DND-41 (cell line): Measurements from ENCODE around the gene BAG1.

Source experiments
- ATAC-seq: fragments of 200-7000 bp; cut with Tn5 transposase; 3 replicates; pipeline ENCODE4 v1.9.1; 2021; ENCODE audit warnings: low read depth; ENCODE audit not compliant: insufficient read depth
- DNase-seq: peaks from one replicate; pipeline ENCODE4 v3.0.0-alpha.2; 2020
- H2AFZ ChIP-seq: 2 replicates; pipeline ENCODE4 v1.6.0; 2012; ENCODE audit warnings: low read depth, low read length
- H3K27ac ChIP-seq: 2 replicates; pipeline ENCODE4 v1.5.1; 2012; ENCODE audit warnings: low read length, inconsistent platforms
- H3K27me3 ChIP-seq: fragments of 200-600 bp; sonication (generic); 2 replicates; pipeline ENCODE4 v1.6.0; 2012; ENCODE audit warnings: low read length, mild to moderate bottlenecking, inconsistent platforms; ENCODE audit not compliant: insufficient read depth, poor library complexity
- H3K36me3 ChIP-seq: 2 replicates; pipeline ENCODE4 v1.5.1; 2012; ENCODE audit warnings: low read length, inconsistent platforms; ENCODE audit not compliant: insufficient read depth
- H3K4me1 ChIP-seq: 2 replicates; pipeline ENCODE4 v1.5.1; 2012; ENCODE audit warnings: mild to moderate bottlenecking, low read length; ENCODE audit not compliant: insufficient read depth
- H3K4me2 ChIP-seq: 2 replicates; pipeline ENCODE4 v1.6.0; 2012; ENCODE audit warnings: mild to moderate bottlenecking, moderate library complexity, low read length, inconsistent platforms; ENCODE audit not compliant: insufficient read depth
- H3K4me3 ChIP-seq, 2 experiments: fragments of 200-600 bp in 1 of 2; shearing (Covaris generic) in 1 of 2; 2 replicates each; pipeline ENCODE4 v1.5.1; 2012 to 2016; ENCODE audit warnings: inconsistent platforms in 2 of 2, low read length in 2 of 2, mild to moderate bottlenecking in 2 of 2, low read depth in 1 of 2, moderate library complexity in 1 of 2
- H3K79me2 ChIP-seq: 2 replicates; pipeline ENCODE4 v1.6.0; 2012; ENCODE audit warnings: low read length, inconsistent platforms; ENCODE audit not compliant: insufficient read depth
- H3K9ac ChIP-seq: 2 replicates; pipeline ENCODE4 v1.6.0; 2012; ENCODE audit warnings: low read depth, mild to moderate bottlenecking, inconsistent platforms, low read length, moderate library complexity
- H3K9me3 ChIP-seq: 2 replicates; pipeline ENCODE4 v1.5.1; 2012; ENCODE audit warnings: low read length, moderate library complexity, mild to moderate bottlenecking, inconsistent platforms; ENCODE audit not compliant: insufficient read depth, severe bottlenecking
- H4K20me1 ChIP-seq: 2 replicates; pipeline ENCODE4 v1.6.0; 2012; ENCODE audit warnings: low read length; ENCODE audit not compliant: insufficient read depth
- CTCF ChIP-seq: IDR thresholded peaks from 2 replicates; pipeline ENCODE4 v1.5.1; 2012; ENCODE audit warnings: borderline replicate concordance, low read length, moderate library complexity, mild to moderate bottlenecking; ENCODE audit not compliant: poor library complexity, severe bottlenecking; ENCODE audit errors: extremely low read depth
- EZH2 ChIP-seq: IDR thresholded peaks from 3 replicates; pipeline ENCODE4 v1.6.1; 2012; ENCODE audit warnings: borderline replicate concordance, low read depth, mild to moderate bottlenecking, moderate library complexity, low read length, inconsistent platforms; ENCODE audit not compliant: severe bottlenecking

BAG1 gene

GRCh38 chr9:33309903-33310302 is 45.4 kb upstream of the BAG1 start:
- H3K36me3 ChIP-seq, result peaks cover 90% of the 10 kb centered on the region
- no peak overlapping the region for H3K27ac ChIP-seq
- DNase-seq (no peak), ATAC-seq (no peak)
- H3K9ac ChIP-seq, result no peak overlapping the region
- H3K4me2 ChIP-seq, result no peak overlapping the region
- H3K79me2 ChIP-seq, result no peaks in the 10 kb centered on the region
- H3K27me3 ChIP-seq, result no peaks in the 10 kb centered on the region
- no peak overlapping the region for H3K4me3 ChIP-seq
- TF ChIP-seq EZH2 (no peak), CTCF (no peak)
- no peaks in the 10 kb centered on the region for H3K4me1 ChIP-seq
- H4K20me1 ChIP-seq, result no peaks in the 10 kb centered on the region
- H3K9me3 ChIP-seq, result no peaks in the 10 kb centered on the region
- no peak overlapping the region for H2AFZ ChIP-seq

GRCh38 chr9:33307067-33307466 is 42.6 kb upstream of the BAG1 start:
- Histone ChIP-seq H3K9ac (no peak overlapping the region), H3K79me2 (no peaks in the 10 kb centered on the region), H3K27ac (no peak overlapping the region), H3K36me3 (peaks cover 95% of the 10 kb centered on the region), H3K4me3 (no peak overlapping the region), H4K20me1 (no peaks in the 10 kb centered on the region), H2AFZ (no peak overlapping the region), H3K4me1 (no peaks in the 10 kb centered on the region), H3K9me3 (no peaks in the 10 kb centered on the region), H3K27me3 (no peaks in the 10 kb centered on the region), H3K4me2 (no peak overlapping the region)
- ATAC-seq, result no peak
- no peak for DNase-seq
- TF ChIP-seq CTCF (no peak), EZH2 (no peak)

GRCh38 chr9:33306037-33306436 is 41.5 kb upstream of the BAG1 start:
- no peak for DNase-seq
- Histone ChIP-seq H3K9me3 (no peaks in the 10 kb centered on the region), H3K36me3 (peaks cover 96% of the 10 kb centered on the region), H3K4me1 (no peaks in the 10 kb centered on the region), H3K79me2 (no peaks in the 10 kb centered on the region), H2AFZ (no peak overlapping the region), H3K27me3 (no peaks in the 10 kb centered on the region), H3K9ac (no peak overlapping the region), H3K4me2 (no peak overlapping the region), H3K27ac (no peak overlapping the region), H4K20me1 (no peaks in the 10 kb centered on the region), H3K4me3 (no peak overlapping the region)
- no peak for TF ChIP-seq EZH2
- no peak for TF ChIP-seq CTCF
- no peak for ATAC-seq

- no peak for TF ChIP-seq CTCF
- TF ChIP-seq EZH2, result no peak
- no peaks in the 10 kb centered on the region for H3K4me1 ChIP-seq
- no peak overlapping the region for H3K27ac ChIP-seq
- H2AFZ ChIP-seq, result no peak overlapping the region
- no peaks in the 10 kb centered on the region; the same call in 1 of the 2 replicates for H4K20me1 ChIP-seq
- no peaks in the 10 kb centered on the region for H3K27me3 ChIP-seq
- ATAC-seq (no peak), DNase-seq (no peak)
- H3K9ac ChIP-seq, result no peak overlapping the region
- H3K9me3 ChIP-seq, result no peaks in the 10 kb centered on the region
- H3K79me2 ChIP-seq, result peaks cover 15% of the 10 kb centered on the region
- peaks cover 92% of the 10 kb centered on the region for H3K36me3 ChIP-seq
- H3K4me2 ChIP-seq, result no peak overlapping the region
- no peak overlapping the region for H3K4me3 ChIP-seq
These were observed 39.9 kb upstream of the BAG1 start for GRCh38 chr9:33304362-33304761.
